IMR-90 (cell line): ENCODE results near the gene UPK1B. TPM values are rescaled to one million over a fixed set of nuclear protein-coding genes. Genes with fewer than 3 reads are reported as not detected.

Experiments
- ATAC-seq: fragments of 200-7000 bp; cut with Tn5 transposase; 2 replicates; pipeline ENCODE4 v1.9.1; 2020; ENCODE audit warnings: low read depth, mild to moderate bottlenecking, moderate library complexity
- BruUV-seq: library from RNA; stranded (reverse); fragments of 400-500 nt; replicated peaks from 2 replicates; lab custom pipeline; 2021; lab: Mats Ljungman, UMichigan
- CTCF ChIA-PET: fragments of 300-600 bp; formaldehyde crosslinking; extraction: SDS; loops from one replicate; lab custom pipeline; 2021; ENCODE audit warnings: antibody characterized with exemption; lab: Yijun Ruan, JAX
- POLR2A ChIA-PET: fragments of 300-600 bp; sonication (Branson Sonifier 250); formaldehyde crosslinking; loops from one replicate; lab custom pipeline; 2022; ENCODE audit warnings: antibody characterized with exemption; ENCODE audit not compliant: unreplicated experiment; lab: Charles Lee
- DNase-seq: peaks from one replicate; pipeline ENCODE4 v3.0.0; 2013
- H2AFZ ChIP-seq: replicated peaks from 2 replicates; pipeline ENCODE3; 2013; ENCODE audit warnings: low read length, mild to moderate bottlenecking; ENCODE audit not compliant: poor library complexity
- H2AK5ac ChIP-seq: 2 replicates; pipeline ENCODE4 v1.6.1; 2013; ENCODE audit warnings: low read depth, low read length, inconsistent platforms
- H2AK9ac ChIP-seq: replicated peaks from 2 replicates; pipeline ENCODE3; 2013; ENCODE audit warnings: mild to moderate bottlenecking, low read depth, low read length, moderate library complexity; ENCODE audit not compliant: poor library complexity
- H2BK120ac ChIP-seq: 2 replicates; pipeline ENCODE4 v1.6.1; 2013; ENCODE audit warnings: low read depth, low read length, inconsistent platforms
- H2BK15ac ChIP-seq: 3 replicates; pipeline ENCODE4 v1.6.1; 2013; ENCODE audit warnings: low read depth, low read length, inconsistent platforms
- H2BK20ac ChIP-seq: 2 replicates; pipeline ENCODE4 v1.6.1; 2013; ENCODE audit warnings: low read depth, mild to moderate bottlenecking, inconsistent platforms, low read length, moderate library complexity
- H2BK5ac ChIP-seq: 2 replicates; pipeline ENCODE4 v1.6.1; 2013; ENCODE audit warnings: mild to moderate bottlenecking, low read depth, low read length, inconsistent platforms; ENCODE audit not compliant: poor library complexity, severe bottlenecking
- H3K14ac ChIP-seq: replicated peaks from 2 replicates; pipeline ENCODE4 v1.6.1; 2013; ENCODE audit warnings: low read depth, low read length, inconsistent platforms
- H3K18ac ChIP-seq: 2 replicates; pipeline ENCODE4 v1.6.1; 2013; ENCODE audit warnings: low read depth, low read length, control low read depth
- H3K23ac ChIP-seq: 2 replicates; pipeline ENCODE4 v1.6.1; 2013; ENCODE audit warnings: low read depth, low read length, inconsistent platforms
- H3K27ac ChIP-seq: 2 replicates; pipeline ENCODE4 v1.5.1; 2013; ENCODE audit warnings: mild to moderate bottlenecking, control low read depth, low read length; ENCODE audit not compliant: insufficient read depth
- H3K27me3 ChIP-seq: 2 replicates; pipeline ENCODE4 v1.6.1; 2013; ENCODE audit warnings: low read length; ENCODE audit not compliant: control insufficient read depth, insufficient read depth
- H3K36me3 ChIP-seq: 2 replicates; pipeline ENCODE4 v1.6.1; 2013; ENCODE audit warnings: low read length, mixed read lengths; ENCODE audit not compliant: control insufficient read depth, insufficient read depth
- H3K4ac ChIP-seq: 2 replicates; pipeline ENCODE4 v1.6.1; 2013; ENCODE audit warnings: low read depth, low read length, inconsistent platforms
- H3K4me1 ChIP-seq: 2 replicates; pipeline ENCODE4 v1.6.1; 2013; ENCODE audit warnings: low read length, mixed read lengths; ENCODE audit not compliant: control insufficient read depth, insufficient read depth
- H3K4me2 ChIP-seq: 2 replicates; pipeline ENCODE4 v1.6.1; 2013; ENCODE audit warnings: low read depth, mild to moderate bottlenecking, control low read depth, low read length, moderate library complexity
- H3K4me3 ChIP-seq: 2 replicates; pipeline ENCODE4 v1.5.1; 2013; ENCODE audit warnings: low read depth, mild to moderate bottlenecking, control low read depth, low read length, moderate library complexity; ENCODE audit not compliant: insufficient read depth
- H3K56ac ChIP-seq: 2 replicates; pipeline ENCODE4 v1.6.1; 2013; ENCODE audit warnings: low read length, inconsistent platforms; ENCODE audit not compliant: insufficient read depth; ENCODE audit errors: extremely low read depth
- H3K79me1 ChIP-seq, 2 experiments: 2 replicates each; pipeline ENCODE4 v1.6.1; 2013; ENCODE audit warnings: low read length in 2 of 2, inconsistent platforms in 1 of 2, low read depth in 1 of 2
- H3K9ac ChIP-seq: 2 replicates; pipeline ENCODE4 v1.6.1; 2013; ENCODE audit warnings: low read depth, low read length, control low read depth
- H3K9me1 ChIP-seq: 2 replicates; pipeline ENCODE4 v1.6.1; 2013; ENCODE audit warnings: low read length, inconsistent platforms; ENCODE audit not compliant: insufficient read depth
- H3K9me3 ChIP-seq: 2 replicates; pipeline ENCODE4 v1.6.1; 2013; ENCODE audit warnings: low read length; ENCODE audit not compliant: control insufficient read depth, insufficient read depth
- H4K20me1 ChIP-seq: 2 replicates; pipeline ENCODE4 v1.6.1; 2013; ENCODE audit warnings: low read length, inconsistent platforms; ENCODE audit not compliant: insufficient read depth
- H4K5ac ChIP-seq: 2 replicates; pipeline ENCODE4 v1.6.1; 2013; ENCODE audit warnings: mild to moderate bottlenecking, low read depth, low read length, control low read depth
- H4K8ac ChIP-seq, 2 experiments: 2 replicates each; pipeline ENCODE4 v1.6.1; 2013; ENCODE audit warnings: low read depth in 2 of 2, low read length in 2 of 2, control low read depth in 1 of 2, inconsistent platforms in 1 of 2
- H4K91ac ChIP-seq: 2 replicates; pipeline ENCODE4 v1.6.1; 2013; ENCODE audit warnings: low read depth, low read length, inconsistent platforms; ENCODE audit not compliant: insufficient read depth
- BHLHE40 ChIP-seq: fragments of 150-350 bp; IDR thresholded peaks from 2 replicates; pipeline ENCODE4 v1.6.1; 2016; ENCODE audit warnings: mild to moderate bottlenecking, low read depth, low read length
- CEBPB ChIP-seq: IDR thresholded peaks from 2 replicates; pipeline ENCODE4 v1.6.1; 2012; ENCODE audit warnings: low read depth, low read length, improper control_type of control experiment
- CHD1 ChIP-seq: IDR thresholded peaks from 2 replicates; pipeline ENCODE4 v1.6.1; 2012; ENCODE audit warnings: low read depth, low read length, improper control_type of control experiment
- ELK1 ChIP-seq: fragments of 150-350 bp; IDR thresholded peaks from 2 replicates; pipeline ENCODE4 v1.6.1; 2016; ENCODE audit warnings: low read depth, mild to moderate bottlenecking, low read length, moderate library complexity, borderline replicate concordance
- FOS ChIP-seq: fragments of 150-350 bp; IDR thresholded peaks from 2 replicates; pipeline ENCODE4 v1.6.1; 2016; ENCODE audit warnings: low read depth, low read length
- MAFK ChIP-seq: IDR thresholded peaks from 2 replicates; pipeline ENCODE4 v1.6.1; 2012; ENCODE audit warnings: low read depth, low read length, improper control_type of control experiment
- MAZ ChIP-seq: IDR thresholded peaks from 2 replicates; pipeline ENCODE4 v1.6.1; 2012; ENCODE audit warnings: low read depth, mild to moderate bottlenecking, low read length, improper control_type of control experiment, moderate library complexity, borderline replicate concordance
- MXI1 ChIP-seq: IDR thresholded peaks from 2 replicates; pipeline ENCODE4 v1.6.1; 2012; ENCODE audit warnings: low read depth, mild to moderate bottlenecking, low read length, moderate library complexity, borderline replicate concordance
- NFE2L2 ChIP-seq: fragments of 150-350 bp; IDR thresholded peaks from 2 replicates; pipeline ENCODE4 v1.6.1; 2016; ENCODE audit warnings: low read depth, mild to moderate bottlenecking, low read length
- POLR2A ChIP-seq: IDR thresholded peaks from 2 replicates; pipeline ENCODE4 v1.6.1; 2012; ENCODE audit warnings: mild to moderate bottlenecking, low read depth, low read length
- RAD21 ChIP-seq: IDR thresholded peaks from 2 replicates; pipeline ENCODE4 v1.6.1; 2012; ENCODE audit warnings: low read length, improper control_type of control experiment
- RCOR1 ChIP-seq: IDR thresholded peaks from 2 replicates; pipeline ENCODE4 v1.6.1; 2012; ENCODE audit warnings: mild to moderate bottlenecking, low read length, improper control_type of control experiment; ENCODE audit not compliant: insufficient replicate concordance
- SMC3 ChIP-seq: fragments of 150-350 bp; IDR thresholded peaks from 2 replicates; pipeline ENCODE4 v1.6.1; 2016; ENCODE audit warnings: low read depth, mild to moderate bottlenecking, antibody characterized with exemption, low read length, moderate library complexity
- USF2 ChIP-seq: fragments of 150-350 bp; IDR thresholded peaks from 2 replicates; pipeline ENCODE4 v1.6.1; 2017; ENCODE audit warnings: mild to moderate bottlenecking, antibody characterized with exemption, low read length, low read depth
- WGBS, 2 experiments: methylation state at CpG; one replicate each; pipeline versions ENCODE4 v1.1.5 to v1.1.7; 2013; ENCODE audit warnings: missing lambda C conversion rate in 2 of 2; ENCODE audit not compliant: insufficient read length in 1 of 2; ENCODE audit errors: extremely low coverage in 2 of 2; 5-methylcytosine and 5-hydroxymethylcytosine counted together
- dilution Hi-C: fragments of 300-500 bp; cut with HindIII; formaldehyde crosslinking; loops from one replicate; pipeline ENCODE4 v1.14.3; 2018; ENCODE audit warnings: low sequenced_read_pairs; ENCODE audit not compliant: unreplicated experiment
- in situ Hi-C: fragments of 300-500 bp; cut with MboI; formaldehyde crosslinking; loops from 3 replicates; pipeline ENCODE4 v1.14.3; 2019; ENCODE audit warnings: low sequenced_read_pairs, inconsistent platforms, mixed read lengths
- intact Hi-C: fragments of 100-400 bp; cut with micrococcal nuclease; formaldehyde crosslinking; loops from 2 replicates; pipeline ENCODE4 v1.10.0; 2022
- polyA plus RNA-seq, 3 experiments: library from polyadenylated mRNA; depleted of rRNA; stranded (reverse); fragments of >200 nt; gene quantifications; 2 replicates each; pipeline ENCODE4 v1.2.3, GENCODE V29; 2012; ENCODE audit warnings: low replicate concordance in 1 of 3
- total RNA-seq: library from RNA; depleted of rRNA; stranded (reverse); fragments of >200 nt; gene quantifications from 2 replicates; pipeline ENCODE4 v1.2.3, GENCODE V29; 2012
- TF ChIP-seq, protein P1 (sequence below): conservative IDR thresholded peaks from 2 replicates; pipeline ENCODE4 v1.5.1; 2012; ENCODE audit warnings: mild to moderate bottlenecking, low read depth, low read length, improper control_type of control experiment

Gene UPK1B
- total and polyA plus RNA-seq, 2 of the 4 experiments (the other 2 are of a cell fraction), result 0.36 to 0.55 TPM

GRCh38 chr3:119181765-119182164, 8.4 kb downstream of the UPK1B start:
- Histone ChIP-seq H3K9me3 (no peaks in the 10 kb centered on the region), H3K4ac (peak overlapping the region; percentile 74), H3K27ac (no peak overlapping the region), H4K5ac (peak overlapping the region; percentile 38; the same call in 1 of the 2 replicates), H3K79me1 (no peaks in the 10 kb centered on the region), H2BK5ac (peak overlapping the region; percentile 4), H2BK15ac (peak overlapping the region; percentile 76; the same call in 2 of the 3 replicates), H3K56ac (no peak overlapping the region), H3K14ac (peak overlapping the region; percentile 68), H3K4me2 (no peak overlapping the region), H3K4me3 (no peak overlapping the region), H2BK20ac (peak overlapping the region; percentile 90), H2AK5ac (0 out of 2 replicates have a peak overlapping the region, but pooled peaks have one; percentile 36), H3K27me3 (no peaks in the 10 kb centered on the region), H4K20me1 (no peaks in the 10 kb centered on the region), H3K18ac (peak overlapping the region; percentile 87; the same call in 1 of the 2 replicates), H3K9me1 (peaks cover 11% of the 10 kb centered on the region), H4K8ac (peak overlapping the region; percentile 4 to 55; a peak in 2 of 4 replicates), H3K23ac (no peak overlapping the region), H3K9ac (no peak overlapping the region), H2AK9ac (peak overlapping the region; percentile 7), H3K36me3 (no peaks in the 10 kb centered on the region), H2AFZ (peak overlapping the region; percentile 67), H2BK120ac (peak overlapping the region; percentile 81), H3K4me1 (peaks cover 16% of the 10 kb centered on the region), H4K91ac (peak overlapping the region; percentile 84)
- TF ChIP-seq CEBPB, result no peak
- TF ChIP-seq RCOR1, result no peak
- TF ChIP-seq POLR2A, result no peak
- no peak for TF ChIP-seq MXI1
- TF ChIP-seq CHD1, result no peak
- no peak for TF ChIP-seq BHLHE40
- no peak for TF ChIP-seq USF2
- no peak for TF ChIP-seq MAFK
- TF ChIP-seq NFE2L2, result no peak
- no peak for TF ChIP-seq ELK1
- no peak for TF ChIP-seq RAD21
- no peak for TF ChIP-seq FOS
- TF ChIP-seq SMC3, result no peak
- TF ChIP-seq MAZ, result no peak
- TF ChIP-seq, protein P1, sequence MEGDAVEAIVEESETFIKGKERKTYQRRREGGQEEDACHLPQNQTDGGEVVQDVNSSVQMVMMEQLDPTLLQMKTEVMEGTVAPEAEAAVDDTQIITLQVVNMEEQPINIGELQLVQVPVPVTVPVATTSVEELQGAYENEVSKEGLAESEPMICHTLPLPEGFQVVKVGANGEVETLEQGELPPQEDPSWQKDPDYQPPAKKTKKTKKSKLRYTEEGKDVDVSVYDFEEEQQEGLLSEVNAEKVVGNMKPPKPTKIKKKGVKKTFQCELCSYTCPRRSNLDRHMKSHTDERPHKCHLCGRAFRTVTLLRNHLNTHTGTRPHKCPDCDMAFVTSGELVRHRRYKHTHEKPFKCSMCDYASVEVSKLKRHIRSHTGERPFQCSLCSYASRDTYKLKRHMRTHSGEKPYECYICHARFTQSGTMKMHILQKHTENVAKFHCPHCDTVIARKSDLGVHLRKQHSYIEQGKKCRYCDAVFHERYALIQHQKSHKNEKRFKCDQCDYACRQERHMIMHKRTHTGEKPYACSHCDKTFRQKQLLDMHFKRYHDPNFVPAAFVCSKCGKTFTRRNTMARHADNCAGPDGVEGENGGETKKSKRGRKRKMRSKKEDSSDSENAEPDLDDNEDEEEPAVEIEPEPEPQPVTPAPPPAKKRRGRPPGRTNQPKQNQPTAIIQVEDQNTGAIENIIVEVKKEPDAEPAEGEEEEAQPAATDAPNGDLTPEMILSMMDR, result no peak
- CTCF ChIA-PET, result interaction anchor here (0.8 kb wide), 1 partner anchor 60 kb away, joined by 3 read pairs; no protein-coding TSS in a partner anchor
- no TSS peak for BruUV-seq
- DNase-seq, result no peak
- peak; percentile 21; the same call in 1 of the 2 replicates for ATAC-seq
- in situ Hi-C loops, result no loop called here
- intact Hi-C loops, result loop anchor here (5.0 kb wide), 1 partner anchor 34 kb away; the partner anchor contains the start of gene TEX55
- POLR2A ChIA-PET, result no interaction called here
- no CpG with 5 or more reads among the region's 3 CpGs for WGBS, 2 experiments
- dilution Hi-C loops, result no loop called here
